ENCODE data around the gene RPS26.

DNA sequence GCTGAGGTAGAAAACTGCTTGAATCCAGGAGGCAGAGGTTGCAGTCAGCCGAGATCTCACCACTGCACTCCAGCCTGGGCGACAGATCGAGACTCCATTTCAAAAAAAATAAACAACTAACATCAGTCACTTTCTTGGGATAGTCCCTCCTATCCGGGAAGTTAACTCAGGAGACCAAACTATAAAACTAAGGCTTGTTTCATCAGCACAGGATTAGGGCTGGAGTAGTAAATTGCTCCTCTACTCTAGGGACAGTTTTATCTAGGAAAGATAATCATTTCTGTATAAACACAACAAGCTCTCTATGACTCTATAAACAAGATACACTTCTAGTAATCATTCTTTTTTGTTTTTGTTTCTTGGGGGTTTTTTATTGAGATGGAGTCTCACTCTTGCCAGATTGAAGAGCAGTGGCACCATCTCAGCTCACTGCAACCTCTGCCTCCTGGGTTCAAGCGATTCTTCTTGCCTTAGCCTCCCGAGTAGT, 11.7 kb downstream of the RPS26 start:
- TF ChIP-seq POLR2A (IDR thresholded peaks at IDR 0.05): no peak
- TF ChIP-seq, protein P1, sequence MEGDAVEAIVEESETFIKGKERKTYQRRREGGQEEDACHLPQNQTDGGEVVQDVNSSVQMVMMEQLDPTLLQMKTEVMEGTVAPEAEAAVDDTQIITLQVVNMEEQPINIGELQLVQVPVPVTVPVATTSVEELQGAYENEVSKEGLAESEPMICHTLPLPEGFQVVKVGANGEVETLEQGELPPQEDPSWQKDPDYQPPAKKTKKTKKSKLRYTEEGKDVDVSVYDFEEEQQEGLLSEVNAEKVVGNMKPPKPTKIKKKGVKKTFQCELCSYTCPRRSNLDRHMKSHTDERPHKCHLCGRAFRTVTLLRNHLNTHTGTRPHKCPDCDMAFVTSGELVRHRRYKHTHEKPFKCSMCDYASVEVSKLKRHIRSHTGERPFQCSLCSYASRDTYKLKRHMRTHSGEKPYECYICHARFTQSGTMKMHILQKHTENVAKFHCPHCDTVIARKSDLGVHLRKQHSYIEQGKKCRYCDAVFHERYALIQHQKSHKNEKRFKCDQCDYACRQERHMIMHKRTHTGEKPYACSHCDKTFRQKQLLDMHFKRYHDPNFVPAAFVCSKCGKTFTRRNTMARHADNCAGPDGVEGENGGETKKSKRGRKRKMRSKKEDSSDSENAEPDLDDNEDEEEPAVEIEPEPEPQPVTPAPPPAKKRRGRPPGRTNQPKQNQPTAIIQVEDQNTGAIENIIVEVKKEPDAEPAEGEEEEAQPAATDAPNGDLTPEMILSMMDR (IDR thresholded peaks at IDR 0.05): no peak

Measured in Peyer's patch (tissue), 4 donors.